H9 (cell line): ENCODE results near the gene AFF1. TPM values are rescaled to one million over a fixed set of nuclear protein-coding genes. Genes with fewer than 3 reads are reported as not detected.

ENCODE experiments used
- DNase-seq: peaks from one replicate; pipeline ENCODE4 v3.0.0-alpha.2; 2017
- H2AFZ ChIP-seq: one replicate; pipeline ENCODE4 v1.6.1; 2013; ENCODE audit warnings: mild to moderate bottlenecking, low read length, control low read depth, moderate library complexity
- H2AK5ac ChIP-seq: 2 replicates; pipeline ENCODE4 v1.6.1; 2013; ENCODE audit warnings: low read length, control low read depth, mixed read lengths; ENCODE audit not compliant: insufficient read length
- H2BK120ac ChIP-seq: one replicate; pipeline ENCODE4 v1.6.1; 2013; ENCODE audit warnings: low read depth, mild to moderate bottlenecking, low read length, control low read depth, inconsistent platforms; ENCODE audit not compliant: poor library complexity, severe bottlenecking
- H2BK12ac ChIP-seq: 2 replicates; pipeline ENCODE4 v1.6.1; 2013; ENCODE audit warnings: low read length, control low read depth, mixed read lengths, low read depth; ENCODE audit not compliant: insufficient read length
- H2BK15ac ChIP-seq: 2 replicates; pipeline ENCODE4 v1.6.1; 2013; ENCODE audit warnings: low read depth, low read length, control low read depth
- H2BK20ac ChIP-seq: one replicate; pipeline ENCODE4 v1.6.1; 2013; ENCODE audit warnings: low read depth, mild to moderate bottlenecking, low read length, control low read depth, inconsistent platforms; ENCODE audit not compliant: poor library complexity, severe bottlenecking
- H2BK5ac ChIP-seq: 2 replicates; pipeline ENCODE4 v1.6.1; 2013; ENCODE audit warnings: low read length, control low read depth, mixed read lengths; ENCODE audit not compliant: insufficient read length
- H3K14ac ChIP-seq: 2 replicates; pipeline ENCODE4 v1.6.1; 2013; ENCODE audit warnings: low read length, control low read depth; ENCODE audit not compliant: insufficient read depth
- H3K18ac ChIP-seq: 2 replicates; pipeline ENCODE4 v1.6.1; 2013; ENCODE audit warnings: low read depth, mild to moderate bottlenecking, mixed read lengths, low read length, control low read depth; ENCODE audit not compliant: insufficient read length
- H3K23ac ChIP-seq: 2 replicates; pipeline ENCODE4 v1.6.1; 2013; ENCODE audit warnings: low read length, control low read depth, mixed read lengths, low read depth; ENCODE audit not compliant: insufficient read length
- H3K23me2 ChIP-seq: 2 replicates; pipeline ENCODE4 v1.6.1; 2013; ENCODE audit warnings: low read depth, mild to moderate bottlenecking, mixed read lengths, low read length, control low read depth; ENCODE audit not compliant: insufficient read length, poor library complexity, severe bottlenecking
- H3K27ac ChIP-seq: 2 replicates; pipeline ENCODE4 v1.5.1; 2013; ENCODE audit warnings: low read length, control low read depth, mixed read lengths, low read depth; ENCODE audit not compliant: insufficient read length
- H3K27me3 ChIP-seq: 2 replicates; pipeline ENCODE4 v1.6.1; 2013; ENCODE audit warnings: low read length, control low read depth, inconsistent platforms; ENCODE audit not compliant: insufficient read depth
- H3K4ac ChIP-seq: 2 replicates; pipeline ENCODE4 v1.6.1; 2013; ENCODE audit warnings: low read depth, mild to moderate bottlenecking, control low read depth, inconsistent platforms, low read length, moderate library complexity
- H3K4me1 ChIP-seq: 2 replicates; pipeline ENCODE4 v1.6.1; 2013; ENCODE audit warnings: low read length, control low read depth, inconsistent platforms; ENCODE audit not compliant: insufficient read depth
- H3K4me2 ChIP-seq: 2 replicates; pipeline ENCODE4 v1.6.1; 2013; ENCODE audit warnings: low read length, control low read depth, mixed read lengths; ENCODE audit not compliant: insufficient read length, insufficient read depth
- H3K56ac ChIP-seq: 2 replicates; pipeline ENCODE4 v1.6.1; 2013; ENCODE audit warnings: low read depth, mild to moderate bottlenecking, mixed read lengths, low read length, control low read depth; ENCODE audit not compliant: insufficient read length
- H3K79me1 ChIP-seq: 2 replicates; pipeline ENCODE4 v1.6.1; 2013; ENCODE audit warnings: low read depth, mild to moderate bottlenecking, moderate library complexity, low read length, control low read depth, inconsistent platforms; ENCODE audit not compliant: insufficient read depth, poor library complexity, severe bottlenecking
- H3K79me2 ChIP-seq: 2 replicates; pipeline ENCODE4 v1.6.1; 2013; ENCODE audit warnings: low read length, control low read depth, inconsistent platforms; ENCODE audit not compliant: insufficient read depth
- H3K9ac ChIP-seq: 2 replicates; pipeline ENCODE4 v1.6.1; 2013; ENCODE audit warnings: low read length, control low read depth, mixed read lengths; ENCODE audit not compliant: insufficient read length; ENCODE audit errors: extremely low read depth
- H3K9me3 ChIP-seq: one replicate; pipeline ENCODE4 v1.6.1; 2013; ENCODE audit warnings: low read depth, low read length, inconsistent platforms; ENCODE audit not compliant: control insufficient read depth
- H3T11ph ChIP-seq: one replicate; pipeline ENCODE4 v1.6.1; 2013; ENCODE audit warnings: mild to moderate bottlenecking, low read length, control low read depth, inconsistent platforms
- H4K20me1 ChIP-seq: one replicate; pipeline ENCODE4 v1.6.1; 2013; ENCODE audit not compliant: control insufficient read depth, insufficient read length, insufficient read depth
- H4K5ac ChIP-seq: 2 replicates; pipeline ENCODE4 v1.6.1; 2013; ENCODE audit warnings: low read depth, mild to moderate bottlenecking, mixed read lengths, low read length, control low read depth; ENCODE audit not compliant: insufficient read length
- H4K8ac ChIP-seq: replicated peaks from 2 replicates; pipeline ENCODE4 v1.6.1; 2013; ENCODE audit warnings: low read length, control low read depth, mixed read lengths, low read depth; ENCODE audit not compliant: insufficient read length
- H4K91ac ChIP-seq: 2 replicates; pipeline ENCODE4 v1.6.1; 2013; ENCODE audit warnings: low read depth, mild to moderate bottlenecking, moderate library complexity, mixed read lengths, low read length, control low read depth; ENCODE audit not compliant: insufficient read length
- H3K27ac Mint-ChIP-seq, 3 experiments: 2 replicates in 2 of 3; 3 replicates in 1 of 3; pipeline ENCODE4 v1.8.0; 2020 to 2021; ENCODE audit warnings: mixed read lengths in 3 of 3, mild to moderate bottlenecking in 1 of 3, moderate library complexity in 1 of 3
- H3K27me3 Mint-ChIP-seq: 2 replicates; pipeline ENCODE4 v1.8.0; 2021; ENCODE audit warnings: low read depth, mild to moderate bottlenecking, moderate library complexity, mixed read lengths
- H3K36me3 Mint-ChIP-seq, 3 experiments: 2 replicates in 2 of 3; 3 replicates in 1 of 3; pipeline ENCODE4 v1.8.0; 2020 to 2021; ENCODE audit warnings: low read depth in 3 of 3, mixed read lengths in 3 of 3; ENCODE audit not compliant: insufficient read depth in 1 of 3
- H3K4me1 Mint-ChIP-seq, 2 experiments: 2 replicates each; pipeline ENCODE4 v1.8.0; 2020; ENCODE audit warnings: mixed read lengths in 2 of 2
- H3K4me3 Mint-ChIP-seq, 2 experiments: 2 replicates in 1 of 2; 3 replicates in 1 of 2; pipeline ENCODE4 v1.8.0; 2020 to 2021; ENCODE audit warnings: mild to moderate bottlenecking in 2 of 2, mixed read lengths in 2 of 2, moderate library complexity in 1 of 2
- H3K9me3 Mint-ChIP-seq, 2 experiments: 2 replicates in 1 of 2; 3 replicates in 1 of 2; pipeline ENCODE4 v1.8.0; 2020; ENCODE audit warnings: mild to moderate bottlenecking in 2 of 2, mixed read lengths in 2 of 2, moderate library complexity in 1 of 2
- CTCF ChIP-seq: fragments of 200-600 bp; sonication (generic); conservative IDR thresholded peaks from 3 replicates; pipeline ENCODE4 v1.8.0; 2021; ENCODE audit warnings: antibody characterized with exemption, mild to moderate bottlenecking
- WGBS: extraction: QIAGEN DNeasy Blood & Tissue Kit; methylation state at CpG from one replicate; pipeline ENCODE4 v1.1.7; 2013; ENCODE audit warnings: missing lambda C conversion rate, low lambda C conversion rate, mixed read lengths; ENCODE audit not compliant: insufficient read length; ENCODE audit errors: extremely low coverage; 5-methylcytosine and 5-hydroxymethylcytosine counted together
- total RNA-seq: library from RNA; stranded (reverse); gene quantifications from 2 replicates; pipeline ENCODE4 v1.2.1, GENCODE V29; 2021

The AFF1 gene
- total RNA-seq, 1 experiment from 2014 or later, result 74.5 TPM

DNA sequence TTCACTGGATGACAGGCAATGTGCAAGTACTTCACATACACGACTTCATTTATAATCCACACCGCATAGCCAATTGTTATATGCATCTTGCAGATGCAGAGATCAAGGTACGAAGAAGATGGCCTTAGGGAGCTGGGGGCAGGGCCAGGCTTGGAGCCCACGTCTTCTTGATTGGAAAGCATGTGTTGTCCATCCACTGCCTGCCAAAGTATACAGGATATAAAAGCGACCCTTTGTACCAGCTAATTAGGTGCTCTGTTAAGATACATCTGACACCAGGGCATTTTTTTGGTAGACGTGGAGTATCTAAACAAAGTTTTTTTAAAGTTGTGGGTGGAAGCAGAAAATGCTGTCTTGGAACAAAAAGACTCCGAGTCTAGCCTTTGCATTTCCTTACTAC is 44.0 kb upstream of the AFF1 start:
- DNase-seq, result no peak
- Histone ChIP-seq H2BK15ac (no peak overlapping the region), H2BK120ac (no peak overlapping the region), H2AFZ (no peak overlapping the region), H3K9ac (no peak overlapping the region), H3K79me2 (no peaks in the 10 kb centered on the region), H3K4me1 (no peaks in the 10 kb centered on the region; the same call in 1 of the 2 replicates), H2BK5ac (no peak overlapping the region), H3K27ac (no peak overlapping the region), H4K8ac (no peak overlapping the region), H3K23me2 (peaks cover 5% of the 10 kb centered on the region), H3K18ac (no peak overlapping the region), H3K27me3 (no peaks in the 10 kb centered on the region), H2AK5ac (no peak overlapping the region), H2BK12ac (no peak overlapping the region), H3K56ac (no peak overlapping the region), H3K9me3 (no peaks in the 10 kb centered on the region), H3K14ac (no peak overlapping the region), H3K79me1 (no peaks in the 10 kb centered on the region), H2BK20ac (no peak overlapping the region), H3K23ac (no peak overlapping the region), H3K4me2 (no peak overlapping the region), H4K91ac (no peak overlapping the region), H3T11ph (no peak overlapping the region), H4K5ac (no peak overlapping the region), H3K4ac (no peak overlapping the region), H4K20me1 (no peaks in the 10 kb centered on the region)
- H3K9me3 Mint-ChIP-seq, result no peaks in the 10 kb centered on the region
- peaks cover 15% of the 10 kb centered on the region for H3K27me3 Mint-ChIP-seq
- peak overlapping the region; percentile 85 to 86; a peak in 4 of 5 replicates for H3K4me3 Mint-ChIP-seq
- WGBS, result no CpG with 5 or more reads among the region's 7 CpGs
- peaks cover 18 to 19% of the 10 kb centered on the region in 2 experiments for H3K4me1 Mint-ChIP-seq
- no peak for TF ChIP-seq CTCF
- peaks cover 0 to 10% (median 2%) of the 10 kb centered on the region in 3 experiments; a peak in 4 of 7 replicates for H3K36me3 Mint-ChIP-seq
- H3K27ac Mint-ChIP-seq, result no peak overlapping the region
